ENCODE results near the gene CPE. TPM values are rescaled to one million over a fixed set of nuclear protein-coding genes. Genes with fewer than 3 reads are reported as not detected.

CPE gene
- total and polyA plus RNA-seq, 2 donors (not counting 3 experiments of a cell fraction or from before 2014, with no cell fraction given), result 2.7 to 9.2 TPM

- no peaks in the 10 kb centered on the region for H3K36me3 ChIP-seq (ENCODE audit: control insufficient read depth in 2 of 2, extremely low read depth in 1 of 2, insufficient read depth in 2 of 2, low read length in 2 of 2)
- BruUV-seq (replicated peaks), result no TSS peak
- no peak for FAIRE-seq
- CTCF ChIA-PET, result interaction anchor here (1.2 to 2.4 kb wide), 2 partner anchors 15 to 28 kb away, joined by 3 to 13 read pairs; no protein-coding TSS in a partner anchor
- no peak overlapping the region for H3K4me2 ChIP-seq (ENCODE audit: insufficient read depth, low read length)
- TF ChIP-seq MYC (IDR thresholded peaks at IDR 0.05; ENCODE audit: low read depth, low read length), result no peak
- no peak for TF ChIP-seq GATA2 (IDR thresholded peaks at IDR 0.05; ENCODE audit: insufficient read depth, insufficient read length, low read depth, low read length)
- TF ChIP-seq POLR2A (IDR thresholded peaks at IDR 0.05; ENCODE audit: low read depth, low read length), result no peak
- TF ChIP-seq, protein P1, sequence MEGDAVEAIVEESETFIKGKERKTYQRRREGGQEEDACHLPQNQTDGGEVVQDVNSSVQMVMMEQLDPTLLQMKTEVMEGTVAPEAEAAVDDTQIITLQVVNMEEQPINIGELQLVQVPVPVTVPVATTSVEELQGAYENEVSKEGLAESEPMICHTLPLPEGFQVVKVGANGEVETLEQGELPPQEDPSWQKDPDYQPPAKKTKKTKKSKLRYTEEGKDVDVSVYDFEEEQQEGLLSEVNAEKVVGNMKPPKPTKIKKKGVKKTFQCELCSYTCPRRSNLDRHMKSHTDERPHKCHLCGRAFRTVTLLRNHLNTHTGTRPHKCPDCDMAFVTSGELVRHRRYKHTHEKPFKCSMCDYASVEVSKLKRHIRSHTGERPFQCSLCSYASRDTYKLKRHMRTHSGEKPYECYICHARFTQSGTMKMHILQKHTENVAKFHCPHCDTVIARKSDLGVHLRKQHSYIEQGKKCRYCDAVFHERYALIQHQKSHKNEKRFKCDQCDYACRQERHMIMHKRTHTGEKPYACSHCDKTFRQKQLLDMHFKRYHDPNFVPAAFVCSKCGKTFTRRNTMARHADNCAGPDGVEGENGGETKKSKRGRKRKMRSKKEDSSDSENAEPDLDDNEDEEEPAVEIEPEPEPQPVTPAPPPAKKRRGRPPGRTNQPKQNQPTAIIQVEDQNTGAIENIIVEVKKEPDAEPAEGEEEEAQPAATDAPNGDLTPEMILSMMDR (IDR thresholded peaks at IDR 0.05; ENCODE audit: extremely low read depth in 1 of 2, insufficient read depth in 1 of 2, low read depth in 1 of 2, low read length in 2 of 2), result no peak
- no peak for TF ChIP-seq JUN (IDR thresholded peaks at IDR 0.05; ENCODE audit: borderline replicate concordance, insufficient read depth, insufficient read length, low read depth)
- TF ChIP-seq MAX (IDR thresholded peaks at IDR 0.05; ENCODE audit: insufficient read depth, insufficient read length), result no peak
- no peak for TF ChIP-seq EZH2 (IDR thresholded peaks at IDR 0.05; ENCODE audit: borderline replicate concordance, low read depth, low read length, severe bottlenecking)
- no peak for TF ChIP-seq POLR2AphosphoS5 (IDR thresholded peaks at IDR 0.05; ENCODE audit: insufficient read depth, low read depth, low read length)
- TF ChIP-seq FOS (IDR thresholded peaks at IDR 0.05; ENCODE audit: borderline replicate concordance, insufficient read depth, low read length), result no peak
- H3K9me3 ChIP-seq (replicated peaks; ENCODE audit: control insufficient read depth, insufficient read depth, low read length), result no peaks in the 10 kb centered on the region
- peaks cover 9% of the 10 kb centered on the region for H3K4me1 ChIP-seq (ENCODE audit: control insufficient read depth, extremely low read depth, insufficient read depth, low read length)
- no peak overlapping the region for H2AFZ ChIP-seq (ENCODE audit: low read depth, low read length)
- intact Hi-C loops (cut with micrococcal nuclease) (no loop called here), dilution Hi-C loops (cut with MboI; ENCODE audit: extremely low pct_ligation_motif_present, low sequenced_read_pairs) (no loop called here)
- no peak for DNase-seq (ENCODE audit: low read depth, low spot score)
- H3K27me3 ChIP-seq (ENCODE audit: control insufficient read depth in 2 of 2, insufficient read depth in 2 of 2, low read length in 2 of 2), result no peaks in the 10 kb centered on the region
- H3K27ac ChIP-seq (ENCODE audit: insufficient read depth, low read depth, low read length), result no peak overlapping the region
- H4K20me1 ChIP-seq (replicated peaks; ENCODE audit: control insufficient read depth, extremely low read depth, insufficient read depth, low read length), result no peaks in the 10 kb centered on the region
- POLR2A ChIA-PET, result no interaction called here
- no peaks in the 10 kb centered on the region for H3K79me2 ChIP-seq (ENCODE audit: control insufficient read depth, insufficient read depth, low read length)
- H3K4me3 ChIP-seq (replicated peaks in 1 of 3; ENCODE audit: insufficient read depth in 1 of 3, low read depth in 1 of 3, low read length in 3 of 3), result no peak overlapping the region
- H3K9ac ChIP-seq (replicated peaks; ENCODE audit: extremely low read depth, insufficient read depth, low read length), result no peak overlapping the region
- no peaks in the 10 kb centered on the region for H3K9me1 ChIP-seq (replicated peaks; ENCODE audit: control insufficient read depth, extremely low read depth, insufficient read depth, low read length)
Measured at GRCh38 chr4:165508372-165509120, 129.7 kb downstream of the CPE start.

All from endothelial cell of umbilical vein (primary cell).